Measurements from ENCODE around the gene SLC6A13.

The SLC6A13 gene

GRCh38 chr12:213527-213932 is 49.1 kb downstream of the SLC6A13 start:
- no peak for DNase-seq

GRCh38 chr12:212715-213526 is 49.7 kb downstream of the SLC6A13 start:
- no peak for DNase-seq

GRCh38 chr12:212415-212714 is 50.3 kb downstream of the SLC6A13 start:
- no peak for DNase-seq

- DNase-seq, result no peak
These were observed 50.8 kb downstream of the SLC6A13 start for GRCh38 chr12:211639-212414.

- no peak for DNase-seq
These were observed 51.5 kb downstream of the SLC6A13 start for GRCh38 chr12:211142-211465.

- DNase-seq, result no peak
These were observed 52.1 kb downstream of the SLC6A13 start for GRCh38 chr12:210277-211141.

GRCh38 chr12:209851-210250 is 52.8 kb downstream of the SLC6A13 start:
- no peak for DNase-seq

GRCh38 chr12:209246-209645 is 53.4 kb downstream of the SLC6A13 start:
- DNase-seq, result no peak

- no peak for DNase-seq
These were observed 53.8 kb downstream of the SLC6A13 start for GRCh38 chr12:208813-209212.

- DNase-seq, result no peak
These were observed 54.8 kb downstream of the SLC6A13 start for GRCh38 chr12:207804-208203.

GRCh38 chr12:206746-207440 is 55.7 kb downstream of the SLC6A13 start:
- DNase-seq, result no peak

GRCh38 chr12:205026-205425 is 57.6 kb downstream of the SLC6A13 start:
- DNase-seq, result no peak

- no peak for DNase-seq
These were observed 58.4 kb downstream of the SLC6A13 start for GRCh38 chr12:204261-204678.

- no peak for DNase-seq
These were observed 59.0 kb downstream of the SLC6A13 start for GRCh38 chr12:203462-204260.

GRCh38 chr12:203074-203461 is 59.6 kb downstream of the SLC6A13 start:
- no peak for DNase-seq

GRCh38 chr12:202081-202731 is 60.4 kb downstream of the SLC6A13 start:
- no peak for DNase-seq

GRCh38 chr12:201361-201760 is 61.3 kb downstream of the SLC6A13 start:
- no peak for DNase-seq

- DNase-seq, result no peak
These were observed 63.9 kb downstream of the SLC6A13 start for GRCh38 chr12:198705-199104.

GRCh38 chr12:197911-198695 is 64.5 kb downstream of the SLC6A13 start:
- no peak for DNase-seq

- DNase-seq, result no peak
These were observed 65.3 kb downstream of the SLC6A13 start for GRCh38 chr12:197347-197746.

GRCh38 chr12:196436-196835 is 66.2 kb downstream of the SLC6A13 start:
- DNase-seq, result no peak
